OCI-LY3 (cell line): Measurements from ENCODE around the gene DDTL.
"Not testable (repeated sequence)": the region's sequence is repeated elsewhere in the genome, so short reads cannot be mapped to it uniquely, and the experiment has no call there.

Source experiments
- EZH2phosphoT487 ChIP-seq: fragments of 200-600 bp; shearing (Covaris generic); IDR thresholded peaks from 2 replicates; pipeline ENCODE4 v1.6.1; 2018; ENCODE audit warnings: antibody characterized with exemption, mixed run types, low read depth
- TF ChIP-seq, protein P1 (sequence below): fragments of 200-600, 300-600 bp; sonication (generic); IDR thresholded peaks from 2 replicates; pipeline ENCODE4 v1.5.1; 2014; ENCODE audit warnings: antibody characterized with exemption, low read length, low read depth

DNA sequence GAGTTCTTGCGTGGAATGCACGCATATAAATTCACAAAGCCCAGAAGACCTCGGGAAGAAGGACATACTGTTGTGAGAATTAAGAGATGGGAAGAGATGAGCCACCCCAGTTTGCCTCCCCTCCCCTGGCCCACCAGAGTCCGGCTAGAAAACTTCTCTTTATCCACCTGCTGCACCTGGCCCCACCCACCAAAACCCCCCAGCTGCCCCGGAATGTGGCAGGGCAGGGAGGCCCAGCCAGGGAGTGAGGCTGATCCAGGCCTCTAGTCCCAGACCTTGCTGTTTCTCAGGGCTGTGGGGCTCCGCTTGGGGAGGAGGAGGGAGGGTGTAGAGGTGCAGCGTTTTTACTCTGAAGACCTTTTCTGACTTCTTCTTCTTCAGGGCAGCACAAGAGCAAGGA is 13.9 kb downstream of the DDTL start:
- TF ChIP-seq, protein P1, sequence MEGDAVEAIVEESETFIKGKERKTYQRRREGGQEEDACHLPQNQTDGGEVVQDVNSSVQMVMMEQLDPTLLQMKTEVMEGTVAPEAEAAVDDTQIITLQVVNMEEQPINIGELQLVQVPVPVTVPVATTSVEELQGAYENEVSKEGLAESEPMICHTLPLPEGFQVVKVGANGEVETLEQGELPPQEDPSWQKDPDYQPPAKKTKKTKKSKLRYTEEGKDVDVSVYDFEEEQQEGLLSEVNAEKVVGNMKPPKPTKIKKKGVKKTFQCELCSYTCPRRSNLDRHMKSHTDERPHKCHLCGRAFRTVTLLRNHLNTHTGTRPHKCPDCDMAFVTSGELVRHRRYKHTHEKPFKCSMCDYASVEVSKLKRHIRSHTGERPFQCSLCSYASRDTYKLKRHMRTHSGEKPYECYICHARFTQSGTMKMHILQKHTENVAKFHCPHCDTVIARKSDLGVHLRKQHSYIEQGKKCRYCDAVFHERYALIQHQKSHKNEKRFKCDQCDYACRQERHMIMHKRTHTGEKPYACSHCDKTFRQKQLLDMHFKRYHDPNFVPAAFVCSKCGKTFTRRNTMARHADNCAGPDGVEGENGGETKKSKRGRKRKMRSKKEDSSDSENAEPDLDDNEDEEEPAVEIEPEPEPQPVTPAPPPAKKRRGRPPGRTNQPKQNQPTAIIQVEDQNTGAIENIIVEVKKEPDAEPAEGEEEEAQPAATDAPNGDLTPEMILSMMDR: not testable (repeated sequence)
- not testable (repeated sequence) for TF ChIP-seq EZH2phosphoT487
